Liver (tissue), 3 donors: ENCODE results near the gene SH3RF3.

Experiments
- GABPA ChIP-seq, 2 donors: IDR thresholded peaks in 1 of 2; conservative IDR thresholded peaks in 1 of 2; 2 replicates each; pipeline ENCODE4 v1.6.1; 2016; ENCODE audit warnings: antibody characterized with exemption in 2 of 2, mild to moderate bottlenecking in 1 of 2, moderate library complexity in 1 of 2
- RAD21 ChIP-seq, 2 donors: IDR thresholded peaks; 2 replicates each; pipeline ENCODE4 v1.6.1; 2016; ENCODE audit warnings: antibody characterized with exemption in 2 of 2, mild to moderate bottlenecking in 2 of 2
- TAF1 ChIP-seq: conservative IDR thresholded peaks from 2 replicates; pipeline ENCODE4 v1.6.1; 2016; ENCODE audit warnings: antibody characterized with exemption, mild to moderate bottlenecking
- YY1 ChIP-seq: IDR thresholded peaks from 2 replicates; pipeline ENCODE4 v1.6.1; 2016; ENCODE audit warnings: antibody characterized with exemption, mild to moderate bottlenecking
- TF ChIP-seq, protein P1 (sequence below): IDR thresholded peaks from 2 replicates; pipeline ENCODE4 v1.6.1; 2016; ENCODE audit warnings: antibody characterized with exemption
- TF ChIP-seq, protein P2 (sequence below): fragments of 150-350 bp; IDR thresholded peaks from 2 replicates; pipeline ENCODE4 v1.5.1; 2017; ENCODE audit warnings: improper control_type of control experiment, low read depth, low read length; ENCODE audit not compliant: missing input control
- TF ChIP-seq, protein P3 (sequence below): IDR thresholded peaks from 2 replicates; pipeline ENCODE4 v1.6.1; 2016; ENCODE audit warnings: antibody characterized with exemption, mild to moderate bottlenecking
- TF ChIP-seq, protein P4 (sequence below): IDR thresholded peaks from 2 replicates; pipeline ENCODE4 v1.6.1; 2016; ENCODE audit warnings: antibody characterized with exemption
- donor health status: healthy.
- donor health status: healthy.

DNA sequence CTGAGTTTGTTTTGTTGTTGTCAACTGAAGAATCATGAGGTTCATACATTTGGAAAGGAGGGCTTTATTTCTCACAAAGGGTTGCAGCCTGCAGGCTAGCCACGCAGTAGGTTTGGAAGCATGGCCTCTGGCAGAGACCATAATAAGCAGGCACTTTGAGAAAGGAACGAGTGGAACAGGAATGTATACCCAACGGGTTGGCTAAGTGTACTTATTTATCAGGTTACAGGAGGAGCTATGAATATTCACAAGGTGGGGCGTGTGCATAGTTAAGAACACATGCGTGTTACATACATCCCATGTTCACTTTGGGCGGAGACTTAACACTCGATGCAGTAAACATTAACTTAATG lies 30.1 kb upstream of the SH3RF3 start:
- TF ChIP-seq GABPA (IDR thresholded peaks at IDR 0.05 in 1 of 2, conservative IDR thresholded peaks at IDR 0.05 in 1 of 2) (no peak), YY1 (no peak), RAD21 (IDR thresholded peaks at IDR 0.05) (no peak), TAF1 (no peak)
- TF ChIP-seq, protein P1, sequence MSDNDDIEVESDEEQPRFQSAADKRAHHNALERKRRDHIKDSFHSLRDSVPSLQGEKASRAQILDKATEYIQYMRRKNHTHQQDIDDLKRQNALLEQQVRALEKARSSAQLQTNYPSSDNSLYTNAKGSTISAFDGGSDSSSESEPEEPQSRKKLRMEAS, result no peak
- TF ChIP-seq, protein P2, sequence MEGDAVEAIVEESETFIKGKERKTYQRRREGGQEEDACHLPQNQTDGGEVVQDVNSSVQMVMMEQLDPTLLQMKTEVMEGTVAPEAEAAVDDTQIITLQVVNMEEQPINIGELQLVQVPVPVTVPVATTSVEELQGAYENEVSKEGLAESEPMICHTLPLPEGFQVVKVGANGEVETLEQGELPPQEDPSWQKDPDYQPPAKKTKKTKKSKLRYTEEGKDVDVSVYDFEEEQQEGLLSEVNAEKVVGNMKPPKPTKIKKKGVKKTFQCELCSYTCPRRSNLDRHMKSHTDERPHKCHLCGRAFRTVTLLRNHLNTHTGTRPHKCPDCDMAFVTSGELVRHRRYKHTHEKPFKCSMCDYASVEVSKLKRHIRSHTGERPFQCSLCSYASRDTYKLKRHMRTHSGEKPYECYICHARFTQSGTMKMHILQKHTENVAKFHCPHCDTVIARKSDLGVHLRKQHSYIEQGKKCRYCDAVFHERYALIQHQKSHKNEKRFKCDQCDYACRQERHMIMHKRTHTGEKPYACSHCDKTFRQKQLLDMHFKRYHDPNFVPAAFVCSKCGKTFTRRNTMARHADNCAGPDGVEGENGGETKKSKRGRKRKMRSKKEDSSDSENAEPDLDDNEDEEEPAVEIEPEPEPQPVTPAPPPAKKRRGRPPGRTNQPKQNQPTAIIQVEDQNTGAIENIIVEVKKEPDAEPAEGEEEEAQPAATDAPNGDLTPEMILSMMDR, result no peak
- TF ChIP-seq, protein P3, sequence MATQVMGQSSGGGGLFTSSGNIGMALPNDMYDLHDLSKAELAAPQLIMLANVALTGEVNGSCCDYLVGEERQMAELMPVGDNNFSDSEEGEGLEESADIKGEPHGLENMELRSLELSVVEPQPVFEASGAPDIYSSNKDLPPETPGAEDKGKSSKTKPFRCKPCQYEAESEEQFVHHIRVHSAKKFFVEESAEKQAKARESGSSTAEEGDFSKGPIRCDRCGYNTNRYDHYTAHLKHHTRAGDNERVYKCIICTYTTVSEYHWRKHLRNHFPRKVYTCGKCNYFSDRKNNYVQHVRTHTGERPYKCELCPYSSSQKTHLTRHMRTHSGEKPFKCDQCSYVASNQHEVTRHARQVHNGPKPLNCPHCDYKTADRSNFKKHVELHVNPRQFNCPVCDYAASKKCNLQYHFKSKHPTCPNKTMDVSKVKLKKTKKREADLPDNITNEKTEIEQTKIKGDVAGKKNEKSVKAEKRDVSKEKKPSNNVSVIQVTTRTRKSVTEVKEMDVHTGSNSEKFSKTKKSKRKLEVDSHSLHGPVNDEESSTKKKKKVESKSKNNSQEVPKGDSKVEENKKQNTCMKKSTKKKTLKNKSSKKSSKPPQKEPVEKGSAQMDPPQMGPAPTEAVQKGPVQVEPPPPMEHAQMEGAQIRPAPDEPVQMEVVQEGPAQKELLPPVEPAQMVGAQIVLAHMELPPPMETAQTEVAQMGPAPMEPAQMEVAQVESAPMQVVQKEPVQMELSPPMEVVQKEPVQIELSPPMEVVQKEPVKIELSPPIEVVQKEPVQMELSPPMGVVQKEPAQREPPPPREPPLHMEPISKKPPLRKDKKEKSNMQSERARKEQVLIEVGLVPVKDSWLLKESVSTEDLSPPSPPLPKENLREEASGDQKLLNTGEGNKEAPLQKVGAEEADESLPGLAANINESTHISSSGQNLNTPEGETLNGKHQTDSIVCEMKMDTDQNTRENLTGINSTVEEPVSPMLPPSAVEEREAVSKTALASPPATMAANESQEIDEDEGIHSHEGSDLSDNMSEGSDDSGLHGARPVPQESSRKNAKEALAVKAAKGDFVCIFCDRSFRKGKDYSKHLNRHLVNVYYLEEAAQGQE, result no peak
- TF ChIP-seq, protein P4, sequence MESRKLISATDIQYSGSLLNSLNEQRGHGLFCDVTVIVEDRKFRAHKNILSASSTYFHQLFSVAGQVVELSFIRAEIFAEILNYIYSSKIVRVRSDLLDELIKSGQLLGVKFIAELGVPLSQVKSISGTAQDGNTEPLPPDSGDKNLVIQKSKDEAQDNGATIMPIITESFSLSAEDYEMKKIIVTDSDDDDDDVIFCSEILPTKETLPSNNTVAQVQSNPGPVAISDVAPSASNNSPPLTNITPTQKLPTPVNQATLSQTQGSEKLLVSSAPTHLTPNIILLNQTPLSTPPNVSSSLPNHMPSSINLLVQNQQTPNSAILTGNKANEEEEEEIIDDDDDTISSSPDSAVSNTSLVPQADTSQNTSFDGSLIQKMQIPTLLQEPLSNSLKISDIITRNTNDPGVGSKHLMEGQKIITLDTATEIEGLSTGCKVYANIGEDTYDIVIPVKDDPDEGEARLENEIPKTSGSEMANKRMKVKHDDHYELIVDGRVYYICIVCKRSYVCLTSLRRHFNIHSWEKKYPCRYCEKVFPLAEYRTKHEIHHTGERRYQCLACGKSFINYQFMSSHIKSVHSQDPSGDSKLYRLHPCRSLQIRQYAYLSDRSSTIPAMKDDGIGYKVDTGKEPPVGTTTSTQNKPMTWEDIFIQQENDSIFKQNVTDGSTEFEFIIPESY, result no peak
